ENCODE results near the gene CACNA1C. TPM values are rescaled to one million over a fixed set of nuclear protein-coding genes. Genes with fewer than 3 reads are reported as not detected.

CACNA1C gene
- total RNA-seq, 2 donors from 2014 or later = 0.86 to 6.3 TPM

DNA sequence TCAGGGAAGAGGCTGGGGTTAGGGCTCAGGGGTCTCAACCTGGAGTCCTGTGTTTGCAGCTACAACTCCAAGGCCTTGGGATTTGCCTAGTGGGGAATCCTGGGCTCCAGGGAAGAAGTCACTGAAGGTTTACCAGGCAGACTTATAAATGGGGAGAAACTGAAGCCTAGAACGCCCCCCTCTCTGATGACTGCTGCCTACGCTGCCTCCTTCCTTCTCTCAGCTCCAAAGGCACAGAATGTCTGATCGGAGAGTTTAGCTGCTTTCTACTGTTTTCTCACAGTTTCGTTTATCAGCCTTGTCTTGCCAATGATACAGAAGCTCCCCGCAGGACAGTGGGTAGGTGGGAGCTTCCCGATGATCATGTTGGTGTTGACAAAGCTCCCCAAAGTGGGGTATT is 101.7 kb downstream of the CACNA1C start:
- TF ChIP-seq CTCF (conservative IDR thresholded peaks at IDR 0.05) = no peak
- Histone ChIP-seq H3K9me3 (ENCODE audit: control insufficient read depth, low read length) (no peaks in the 10 kb centered on the region), H3K36me3 (ENCODE audit: control insufficient read depth, insufficient read depth, low read length) (no peaks in the 10 kb centered on the region), H3K27me3 (ENCODE audit: control insufficient read depth, insufficient read depth, low read length, poor library complexity, severe bottlenecking) (no peaks in the 10 kb centered on the region), H3K27ac (ENCODE audit: low read depth, low read length) (no peak overlapping the region), H3K9ac (ENCODE audit: extremely low read depth, low read length, poor library complexity, severe bottlenecking) (no peak overlapping the region), H3K4me3 (ENCODE audit: low read length) (no peak overlapping the region), H3K4me1 (ENCODE audit: control insufficient read depth, insufficient read depth, low read length) (no peaks in the 10 kb centered on the region)
- no peak for DNase-seq
- Mint-ChIP-seq H3K4me3 (no peak overlapping the region), H3K27ac (no peak overlapping the region), H3K9me3 (no peaks in the 10 kb centered on the region), H3K36me3 (ENCODE audit: low read depth) (no peaks in the 10 kb centered on the region), H3K27me3 (ENCODE audit: insufficient read depth) (no peaks in the 10 kb centered on the region), H3K4me1 (peaks cover 11% of the 10 kb centered on the region)
- WGBS, 2 experiments (ENCODE audit: insufficient coverage in 1 of 2, insufficient read length in 1 of 2) = 93 to 100% methylated on average over 3 to 6 of the region's 6 CpGs

- H3K27ac Mint-ChIP-seq = no peak overlapping the region
- H3K4me3 Mint-ChIP-seq = no peak overlapping the region
- Histone ChIP-seq H3K27me3 (ENCODE audit: control insufficient read depth, insufficient read depth, low read length, poor library complexity, severe bottlenecking) (no peaks in the 10 kb centered on the region), H3K4me1 (ENCODE audit: control insufficient read depth, insufficient read depth, low read length) (no peaks in the 10 kb centered on the region), H3K36me3 (ENCODE audit: control insufficient read depth, insufficient read depth, low read length) (no peaks in the 10 kb centered on the region), H3K9ac (ENCODE audit: extremely low read depth, low read length, poor library complexity, severe bottlenecking) (no peak overlapping the region), H3K27ac (ENCODE audit: low read depth, low read length) (no peak overlapping the region), H3K4me3 (ENCODE audit: low read length) (no peak overlapping the region), H3K9me3 (ENCODE audit: control insufficient read depth, low read length) (no peaks in the 10 kb centered on the region)
- DNase-seq = no peak
- no peak for TF ChIP-seq CTCF (conservative IDR thresholded peaks at IDR 0.05)
- no peaks in the 10 kb centered on the region for H3K9me3 Mint-ChIP-seq
- no peaks in the 10 kb centered on the region for H3K27me3 Mint-ChIP-seq (ENCODE audit: insufficient read depth)
- H3K4me1 Mint-ChIP-seq = peaks cover 11% of the 10 kb centered on the region
- no peaks in the 10 kb centered on the region for H3K36me3 Mint-ChIP-seq (ENCODE audit: low read depth)
- 93 to 100% methylated on average over 1 to 5 of the region's 5 CpGs for WGBS, 2 experiments (ENCODE audit: insufficient coverage in 1 of 2, insufficient read length in 1 of 2)
Measured at GRCh38 chr12:2156333-2156732, 103.5 kb downstream of the CACNA1C start.

DNA sequence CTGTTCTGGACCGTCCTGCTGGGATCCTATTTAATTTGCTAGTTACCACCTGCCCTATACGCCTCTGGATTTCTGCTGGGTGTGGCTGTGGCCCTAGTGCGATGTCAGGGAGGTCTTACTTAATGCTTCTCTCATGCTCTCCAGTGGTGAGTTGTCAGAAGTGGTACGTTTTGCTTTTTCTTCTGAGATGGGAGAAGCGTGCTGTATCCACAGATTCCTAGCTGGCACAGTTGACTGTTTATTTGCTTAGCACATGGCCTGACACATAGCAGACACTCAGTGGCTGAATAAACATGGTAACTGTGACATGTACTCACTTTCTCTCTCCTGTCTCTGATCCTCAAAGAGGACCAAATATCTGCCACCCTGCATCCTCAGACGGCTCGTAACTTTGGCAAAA is 107.3 kb downstream of the CACNA1C start:
- Mint-ChIP-seq H3K4me1 (peaks cover 7% of the 10 kb centered on the region), H3K27ac (no peak overlapping the region), H3K9me3 (no peaks in the 10 kb centered on the region), H3K27me3 (ENCODE audit: insufficient read depth) (no peaks in the 10 kb centered on the region), H3K4me3 (no peak overlapping the region), H3K36me3 (ENCODE audit: low read depth) (no peaks in the 10 kb centered on the region)
- peak; percentile 22 for TF ChIP-seq CTCF (conservative IDR thresholded peaks at IDR 0.05)
- no peak overlapping the region for H3K27ac ChIP-seq (ENCODE audit: low read depth, low read length)
- WGBS, 2 experiments (ENCODE audit: insufficient coverage in 1 of 2, insufficient read length in 1 of 2) = 93 to 94% methylated on average over 7 of the region's 7 CpGs
- H3K9ac ChIP-seq (ENCODE audit: extremely low read depth, low read length, poor library complexity, severe bottlenecking) = no peak overlapping the region
- no peak for DNase-seq
- H3K4me1 ChIP-seq (ENCODE audit: control insufficient read depth, insufficient read depth, low read length) = peaks cover 2% of the 10 kb centered on the region
- H3K27me3 ChIP-seq (ENCODE audit: control insufficient read depth, insufficient read depth, low read length, poor library complexity, severe bottlenecking) = no peaks in the 10 kb centered on the region
- H3K36me3 ChIP-seq (ENCODE audit: control insufficient read depth, insufficient read depth, low read length) = no peaks in the 10 kb centered on the region
- H3K4me3 ChIP-seq (ENCODE audit: low read length) = no peak overlapping the region
- H3K9me3 ChIP-seq (ENCODE audit: control insufficient read depth, low read length) = no peaks in the 10 kb centered on the region

Data from endodermal cell (in vitro differentiated cells).